Peyer's patch (tissue), 4 donors: ENCODE results near the gene DUSP28. TPM values are rescaled to one million over a fixed set of nuclear protein-coding genes. Genes with fewer than 3 reads are reported as not detected.
A peak's percentile ranks its signal among the peaks of the same experiment; 100 is the strongest.
"Not testable (repeated sequence)": the region's sequence is repeated elsewhere in the genome, so short reads cannot be mapped to it uniquely, and the experiment has no call there.

Source experiments
- DNase-seq, 3 donors: peaks; one replicate each; pipeline ENCODE4 v3.0.0-alpha.2; 2017 to 2019
- H3K27ac ChIP-seq, 4 donors: fragments of 200-600 bp; sonication (generic); one replicate each; pipeline ENCODE4 v1.5.1; 2016 to 2019
- H3K27me3 ChIP-seq, 2 donors: fragments of 200-600 bp; sonication (generic); one replicate each; pipeline ENCODE4 v1.5.1; 2019
- H3K36me3 ChIP-seq, 3 donors: fragments of 200-600 bp; sonication (generic); one replicate each; pipeline ENCODE4 v1.5.1; 2016 to 2019
- H3K4me1 ChIP-seq, 4 donors: fragments of 200-600 bp; sonication (generic); one replicate each; pipeline ENCODE4 v1.5.1; 2016 to 2019
- H3K4me3 ChIP-seq, 4 donors: fragments of 200-600 bp; sonication (generic); 1 replicate in 3 of 4; 2 replicates in 1 of 4; pipeline ENCODE4 v1.5.1; 2016 to 2019; ENCODE audit warnings: mild to moderate bottlenecking in 1 of 4
- H3K9me3 ChIP-seq, 4 donors: fragments of 200-600 bp; sonication (generic); one replicate each; pipeline ENCODE4 v1.5.1; 2016 to 2019; ENCODE audit warnings: mild to moderate bottlenecking in 1 of 4
- CTCF ChIP-seq, 6 experiments: fragments of 450-650 bp in 4 of 6; fragments of 200-600 bp in 2 of 6; sonication (generic) in 1 of 6; IDR thresholded peaks; one replicate each; pipeline ENCODE4 v1.5.1; 2017 to 2019; ENCODE audit warnings: antibody characterized with exemption in 6 of 6, mild to moderate bottlenecking in 3 of 6, moderate library complexity in 1 of 6
- POLR2A ChIP-seq, 2 donors: fragments of 450-650 bp; IDR thresholded peaks; one replicate each; pipeline ENCODE4 v1.5.1; 2017; ENCODE audit warnings: antibody characterized with exemption in 2 of 2, mild to moderate bottlenecking in 2 of 2, moderate library complexity in 2 of 2
- total RNA-seq, 4 donors: library from RNA; depleted of rRNA; stranded (reverse); fragments of >200 nt; gene quantifications; one replicate each; pipeline ENCODE4 v1.1.0, GENCODE V29; 2016

The DUSP28 gene
- total RNA-seq, 4 donors from 2014 or later = 4.2 to 10.1 (median 7.1) TPM

GRCh38 chr2:240559286-240559685 lies 871 bp upstream of the DUSP28 start:
- Histone ChIP-seq H3K27me3 (no peaks in the 10 kb centered on the region), H3K36me3 (peaks cover 0 to 6% (median 0%) of the 10 kb centered on the region in 3 donors), H3K4me3 (no peak overlapping the region), H3K27ac (no peak overlapping the region), H3K9me3 (no peaks in the 10 kb centered on the region), H3K4me1 (peaks cover 4 to 40% (median 23%) of the 10 kb centered on the region in 4 donors)
- peak in 1 of 3 donors; percentile 12 for DNase-seq
- TF ChIP-seq CTCF (IDR thresholded peaks at IDR 0.05) = no peak
- TF ChIP-seq POLR2A (IDR thresholded peaks at IDR 0.05) = no peak

DNA sequence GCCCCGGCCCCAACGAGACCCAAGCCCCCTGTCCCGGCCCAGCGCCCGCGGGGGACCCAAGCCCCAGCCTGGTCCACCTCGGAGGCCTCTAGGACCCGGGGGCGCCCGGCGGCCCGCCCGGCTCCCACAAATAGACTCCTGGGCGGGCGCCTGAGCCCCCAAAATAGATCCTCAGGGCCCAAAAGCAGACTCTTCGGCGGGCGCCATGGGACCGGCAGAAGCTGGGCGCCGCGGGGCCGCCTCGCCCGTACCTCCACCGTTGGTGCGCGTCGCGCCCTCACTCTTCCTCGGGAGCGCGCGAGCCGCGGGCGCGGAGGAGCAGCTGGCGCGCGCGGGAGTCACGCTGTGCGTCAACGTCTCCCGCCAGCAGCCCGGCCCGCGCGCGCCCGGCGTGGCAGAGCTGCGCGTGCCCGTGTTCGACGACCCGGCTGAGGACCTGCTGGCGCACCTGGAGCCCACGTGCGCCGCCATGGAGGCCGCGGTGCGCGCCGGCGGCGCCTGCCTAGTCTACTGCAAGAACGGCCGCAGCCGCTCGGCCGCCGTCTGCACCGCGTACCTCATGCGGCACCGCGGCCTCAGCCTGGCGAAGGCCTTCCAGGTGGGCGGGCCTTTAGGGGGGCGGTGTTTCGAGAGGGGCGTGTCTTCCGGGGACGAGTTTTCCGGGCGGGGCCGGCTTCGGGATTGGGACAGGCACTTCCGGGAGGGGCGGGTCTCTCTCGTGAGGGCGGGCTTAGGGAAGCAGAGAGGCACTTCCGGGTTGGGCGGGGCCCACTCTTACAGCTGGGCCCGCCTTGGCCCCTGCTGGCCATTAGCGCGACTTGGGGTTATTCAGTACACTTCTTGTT lies 545 bp downstream of the DUSP28 start:
- Histone ChIP-seq H3K4me3 (peak overlapping the region; percentile 81 to 98 (median 90)), H3K36me3 (no peaks in the 10 kb centered on the region), H3K9me3 (no peaks in the 10 kb centered on the region), H3K27me3 (no peaks in the 10 kb centered on the region), H3K4me1 (peaks cover 4 to 52% (median 35%) of the 10 kb centered on the region in 4 donors), H3K27ac (peak overlapping the region; percentile 97 to 100 (median 99))
- peak; percentile 79 to 83 for TF ChIP-seq POLR2A (IDR thresholded peaks at IDR 0.05)
- peak in 4 of 6 experiments; percentile 38 to 62 (median 52) for TF ChIP-seq CTCF (IDR thresholded peaks at IDR 0.05)
- DNase-seq = peak; percentile 100

DNA sequence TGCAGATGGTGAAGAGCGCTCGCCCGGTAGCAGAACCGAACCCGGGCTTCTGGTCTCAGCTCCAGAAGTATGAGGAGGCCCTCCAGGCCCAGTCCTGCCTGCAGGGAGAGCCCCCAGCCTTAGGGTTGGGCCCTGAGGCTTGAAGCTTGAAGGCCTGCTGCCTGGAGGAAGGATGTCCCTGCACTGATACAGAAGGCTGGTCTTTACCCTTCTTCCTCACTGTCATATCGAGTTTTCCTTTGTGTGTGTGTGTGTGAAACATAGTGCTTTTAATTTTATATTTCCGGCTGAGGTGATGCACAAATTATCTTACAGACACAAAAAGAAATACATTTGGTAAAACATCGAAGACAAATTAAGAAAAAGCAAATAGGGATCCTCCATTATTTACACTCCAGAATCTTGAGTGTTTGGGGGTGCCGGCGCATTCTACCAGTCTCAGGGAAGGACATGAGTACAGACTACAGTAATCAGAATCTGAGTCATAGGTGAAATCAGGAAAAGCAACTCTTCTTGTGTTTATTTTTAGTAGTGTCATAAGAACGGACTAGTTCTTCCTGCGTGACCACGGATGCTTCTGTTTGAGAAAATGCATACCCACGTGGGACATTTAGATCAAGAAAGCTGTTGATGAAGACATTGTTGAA lies 1.3 kb downstream of the DUSP28 start:
- TF ChIP-seq CTCF (IDR thresholded peaks at IDR 0.05) = peak in 1 of 6 experiments; percentile 8
- no peak for TF ChIP-seq POLR2A (IDR thresholded peaks at IDR 0.05)
- Histone ChIP-seq H3K36me3 (no peaks in the 10 kb centered on the region), H3K9me3 (no peaks in the 10 kb centered on the region), H3K27me3 (no peaks in the 10 kb centered on the region), H3K4me3 (peak overlapping the region; percentile 81 to 98 (median 90)), H3K27ac (peak overlapping the region; percentile 97 to 100 (median 99)), H3K4me1 (peaks cover 4 to 57% (median 41%) of the 10 kb centered on the region in 4 donors)
- peak in 2 of 3 donors; percentile 27 to 51 for DNase-seq

DNA sequence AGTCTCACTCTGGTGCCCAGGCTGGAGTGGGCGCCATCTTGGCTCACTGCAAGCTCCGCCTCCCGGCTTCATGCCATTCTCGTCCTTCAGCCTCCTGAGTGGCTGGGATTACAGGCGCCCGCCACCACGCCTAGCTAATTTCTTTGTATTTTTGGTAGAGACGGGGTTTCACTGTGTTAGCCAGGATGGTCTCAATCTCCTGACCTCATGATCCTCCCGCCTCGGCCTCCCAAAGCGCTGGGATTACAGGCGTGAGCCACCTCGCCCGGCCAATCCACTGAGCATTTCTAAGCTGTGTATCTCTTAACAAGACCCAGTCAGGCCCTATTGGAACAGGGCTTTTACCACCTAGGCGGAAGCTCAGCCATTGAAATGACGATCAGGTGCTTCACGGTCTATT lies 3.1 kb downstream of the DUSP28 start:
- H3K4me3 ChIP-seq, H3K27me3 ChIP-seq, H3K9me3 ChIP-seq, H3K36me3 ChIP-seq: not testable (repeated sequence)
- Histone ChIP-seq H3K27ac (peak overlapping the region in 1 of 4 donors; percentile 13), H3K4me1 (peaks cover 0 to 59% (median 45%) of the 10 kb centered on the region in 4 donors)
- peak in 1 of 3 donors; percentile 36 for DNase-seq

GRCh38 chr2:240563951-240564560 lies 3.9 kb downstream of the DUSP28 start:
- Histone ChIP-seq H3K27ac (peak overlapping the region in 2 of 4 donors; percentile 95 to 99), H3K36me3 (no peaks in the 10 kb centered on the region), H3K4me1 (peaks cover 0 to 57% (median 46%) of the 10 kb centered on the region in 4 donors), H3K9me3 (no peaks in the 10 kb centered on the region), H3K27me3 (no peaks in the 10 kb centered on the region), H3K4me3 (no peak overlapping the region)
- peak in 2 of 3 donors; percentile 12 to 41 for DNase-seq
- no peak for TF ChIP-seq CTCF (IDR thresholded peaks at IDR 0.05)
- TF ChIP-seq POLR2A (IDR thresholded peaks at IDR 0.05) = no peak
